ENCODE results near the gene FOXP1.

DNA sequence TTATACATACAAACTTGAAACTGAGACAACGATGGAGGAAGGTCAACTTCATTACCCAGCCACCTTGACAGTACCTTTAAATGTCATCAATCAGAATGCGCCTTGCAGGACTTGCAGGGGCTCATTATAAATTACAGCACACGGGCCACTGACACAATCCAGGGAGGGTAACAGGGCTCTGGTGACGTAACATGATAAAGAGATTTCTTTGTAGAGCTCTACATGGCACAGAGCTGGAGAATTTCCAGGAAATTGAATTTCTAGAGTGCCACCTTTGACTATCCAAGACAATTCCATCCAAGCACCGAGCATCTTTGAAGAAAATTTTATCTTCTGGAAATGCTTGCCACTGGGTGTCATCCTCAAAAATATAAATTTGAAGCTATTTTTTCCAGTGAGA is 486.0 kb downstream of the FOXP1 start:
- no peak for TF ChIP-seq NR2C2 (CRISPR knock-in tag; IDR thresholded peaks at IDR 0.05; ENCODE audit: borderline replicate concordance)
- TF ChIP-seq, protein P1, sequence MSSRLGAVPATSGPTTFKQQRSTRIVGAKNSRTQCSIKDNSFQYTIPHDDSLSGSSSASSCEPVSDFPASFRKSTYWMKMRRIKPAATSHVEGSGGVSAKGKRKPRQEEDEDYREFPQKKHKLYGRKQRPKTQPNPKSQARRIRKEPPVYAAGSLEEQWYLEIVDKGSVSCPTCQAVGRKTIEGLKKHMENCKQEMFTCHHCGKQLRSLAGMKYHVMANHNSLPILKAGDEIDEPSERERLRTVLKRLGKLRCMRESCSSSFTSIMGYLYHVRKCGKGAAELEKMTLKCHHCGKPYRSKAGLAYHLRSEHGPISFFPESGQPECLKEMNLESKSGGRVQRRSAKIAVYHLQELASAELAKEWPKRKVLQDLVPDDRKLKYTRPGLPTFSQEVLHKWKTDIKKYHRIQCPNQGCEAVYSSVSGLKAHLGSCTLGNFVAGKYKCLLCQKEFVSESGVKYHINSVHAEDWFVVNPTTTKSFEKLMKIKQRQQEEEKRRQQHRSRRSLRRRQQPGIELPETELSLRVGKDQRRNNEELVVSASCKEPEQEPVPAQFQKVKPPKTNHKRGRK (CRISPR knock-in tag; IDR thresholded peaks at IDR 0.05): no peak
- TF ChIP-seq FOSL2 (CRISPR knock-in tag; IDR thresholded peaks at IDR 0.05): no peak
- TF ChIP-seq, protein P2, sequence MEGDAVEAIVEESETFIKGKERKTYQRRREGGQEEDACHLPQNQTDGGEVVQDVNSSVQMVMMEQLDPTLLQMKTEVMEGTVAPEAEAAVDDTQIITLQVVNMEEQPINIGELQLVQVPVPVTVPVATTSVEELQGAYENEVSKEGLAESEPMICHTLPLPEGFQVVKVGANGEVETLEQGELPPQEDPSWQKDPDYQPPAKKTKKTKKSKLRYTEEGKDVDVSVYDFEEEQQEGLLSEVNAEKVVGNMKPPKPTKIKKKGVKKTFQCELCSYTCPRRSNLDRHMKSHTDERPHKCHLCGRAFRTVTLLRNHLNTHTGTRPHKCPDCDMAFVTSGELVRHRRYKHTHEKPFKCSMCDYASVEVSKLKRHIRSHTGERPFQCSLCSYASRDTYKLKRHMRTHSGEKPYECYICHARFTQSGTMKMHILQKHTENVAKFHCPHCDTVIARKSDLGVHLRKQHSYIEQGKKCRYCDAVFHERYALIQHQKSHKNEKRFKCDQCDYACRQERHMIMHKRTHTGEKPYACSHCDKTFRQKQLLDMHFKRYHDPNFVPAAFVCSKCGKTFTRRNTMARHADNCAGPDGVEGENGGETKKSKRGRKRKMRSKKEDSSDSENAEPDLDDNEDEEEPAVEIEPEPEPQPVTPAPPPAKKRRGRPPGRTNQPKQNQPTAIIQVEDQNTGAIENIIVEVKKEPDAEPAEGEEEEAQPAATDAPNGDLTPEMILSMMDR (CRISPR knock-in tag; IDR thresholded peaks at IDR 0.05): no peak
- TF ChIP-seq, protein P3, sequence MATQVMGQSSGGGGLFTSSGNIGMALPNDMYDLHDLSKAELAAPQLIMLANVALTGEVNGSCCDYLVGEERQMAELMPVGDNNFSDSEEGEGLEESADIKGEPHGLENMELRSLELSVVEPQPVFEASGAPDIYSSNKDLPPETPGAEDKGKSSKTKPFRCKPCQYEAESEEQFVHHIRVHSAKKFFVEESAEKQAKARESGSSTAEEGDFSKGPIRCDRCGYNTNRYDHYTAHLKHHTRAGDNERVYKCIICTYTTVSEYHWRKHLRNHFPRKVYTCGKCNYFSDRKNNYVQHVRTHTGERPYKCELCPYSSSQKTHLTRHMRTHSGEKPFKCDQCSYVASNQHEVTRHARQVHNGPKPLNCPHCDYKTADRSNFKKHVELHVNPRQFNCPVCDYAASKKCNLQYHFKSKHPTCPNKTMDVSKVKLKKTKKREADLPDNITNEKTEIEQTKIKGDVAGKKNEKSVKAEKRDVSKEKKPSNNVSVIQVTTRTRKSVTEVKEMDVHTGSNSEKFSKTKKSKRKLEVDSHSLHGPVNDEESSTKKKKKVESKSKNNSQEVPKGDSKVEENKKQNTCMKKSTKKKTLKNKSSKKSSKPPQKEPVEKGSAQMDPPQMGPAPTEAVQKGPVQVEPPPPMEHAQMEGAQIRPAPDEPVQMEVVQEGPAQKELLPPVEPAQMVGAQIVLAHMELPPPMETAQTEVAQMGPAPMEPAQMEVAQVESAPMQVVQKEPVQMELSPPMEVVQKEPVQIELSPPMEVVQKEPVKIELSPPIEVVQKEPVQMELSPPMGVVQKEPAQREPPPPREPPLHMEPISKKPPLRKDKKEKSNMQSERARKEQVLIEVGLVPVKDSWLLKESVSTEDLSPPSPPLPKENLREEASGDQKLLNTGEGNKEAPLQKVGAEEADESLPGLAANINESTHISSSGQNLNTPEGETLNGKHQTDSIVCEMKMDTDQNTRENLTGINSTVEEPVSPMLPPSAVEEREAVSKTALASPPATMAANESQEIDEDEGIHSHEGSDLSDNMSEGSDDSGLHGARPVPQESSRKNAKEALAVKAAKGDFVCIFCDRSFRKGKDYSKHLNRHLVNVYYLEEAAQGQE (IDR thresholded peaks at IDR 0.05; ENCODE audit: borderline replicate concordance in 1 of 2, low read depth in 1 of 2, low read length in 2 of 2): no peak
- TF ChIP-seq, protein P4, sequence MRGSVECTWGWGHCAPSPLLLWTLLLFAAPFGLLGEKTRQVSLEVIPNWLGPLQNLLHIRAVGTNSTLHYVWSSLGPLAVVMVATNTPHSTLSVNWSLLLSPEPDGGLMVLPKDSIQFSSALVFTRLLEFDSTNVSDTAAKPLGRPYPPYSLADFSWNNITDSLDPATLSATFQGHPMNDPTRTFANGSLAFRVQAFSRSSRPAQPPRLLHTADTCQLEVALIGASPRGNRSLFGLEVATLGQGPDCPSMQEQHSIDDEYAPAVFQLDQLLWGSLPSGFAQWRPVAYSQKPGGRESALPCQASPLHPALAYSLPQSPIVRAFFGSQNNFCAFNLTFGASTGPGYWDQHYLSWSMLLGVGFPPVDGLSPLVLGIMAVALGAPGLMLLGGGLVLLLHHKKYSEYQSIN (CRISPR knock-in tag; IDR thresholded peaks at IDR 0.05; ENCODE audit: borderline replicate concordance): no peak
- no peak for TF ChIP-seq CHD4 (IDR thresholded peaks at IDR 0.05; ENCODE audit: borderline replicate concordance, low read length)
- TF ChIP-seq, protein P5, sequence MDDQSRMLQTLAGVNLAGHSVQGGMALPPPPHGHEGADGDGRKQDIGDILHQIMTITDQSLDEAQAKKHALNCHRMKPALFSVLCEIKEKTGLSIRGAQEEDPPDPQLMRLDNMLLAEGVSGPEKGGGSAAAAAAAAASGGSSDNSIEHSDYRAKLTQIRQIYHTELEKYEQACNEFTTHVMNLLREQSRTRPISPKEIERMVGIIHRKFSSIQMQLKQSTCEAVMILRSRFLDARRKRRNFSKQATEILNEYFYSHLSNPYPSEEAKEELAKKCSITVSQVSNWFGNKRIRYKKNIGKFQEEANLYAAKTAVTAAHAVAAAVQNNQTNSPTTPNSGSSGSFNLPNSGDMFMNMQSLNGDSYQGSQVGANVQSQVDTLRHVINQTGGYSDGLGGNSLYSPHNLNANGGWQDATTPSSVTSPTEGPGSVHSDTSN (CRISPR knock-in tag; IDR thresholded peaks at IDR 0.05; ENCODE audit: borderline replicate concordance): no peak
- no peak for TF ChIP-seq FOXA3 (CRISPR knock-in tag; IDR thresholded peaks at IDR 0.05)
- TF ChIP-seq KDM1A (CRISPR knock-in tag; IDR thresholded peaks at IDR 0.05): no peak
- no peak for TF ChIP-seq JUND (CRISPR knock-in tag; IDR thresholded peaks at IDR 0.05)
